ENCODE measurements around the gene CYP4F12. TPM values are rescaled to one million over a fixed set of nuclear protein-coding genes. Genes with fewer than 3 reads are reported as not detected.

The CYP4F12 gene
- total and polyA plus RNA-seq, 10 of the 15 experiments (the other 5 are each of a cell fraction or from before 2014, with no cell fraction given) = 0.12 to 0.20 TPM; not detected in 8

DNA sequence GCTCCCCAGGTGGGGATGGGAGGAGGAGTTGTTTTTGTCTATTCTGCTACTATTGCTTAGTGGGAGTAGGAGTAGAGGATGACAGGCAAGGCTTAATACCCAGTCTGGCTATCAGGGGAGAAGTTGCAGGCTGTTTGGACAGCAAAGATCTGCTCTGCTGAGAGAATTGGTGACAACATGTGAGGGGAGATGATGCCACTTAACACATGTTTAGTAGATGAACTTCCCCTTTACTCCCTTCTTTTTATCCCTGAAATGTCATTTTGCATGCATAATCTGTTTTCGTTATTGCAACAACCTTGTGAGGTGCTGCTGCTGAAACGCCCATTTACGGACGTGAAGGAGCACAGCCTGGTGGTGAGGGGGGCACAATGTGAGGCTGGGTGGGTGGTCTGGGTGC lies 3.0 kb upstream of the CYP4F12 start (continued):
- TF ChIP-seq, protein P1, sequence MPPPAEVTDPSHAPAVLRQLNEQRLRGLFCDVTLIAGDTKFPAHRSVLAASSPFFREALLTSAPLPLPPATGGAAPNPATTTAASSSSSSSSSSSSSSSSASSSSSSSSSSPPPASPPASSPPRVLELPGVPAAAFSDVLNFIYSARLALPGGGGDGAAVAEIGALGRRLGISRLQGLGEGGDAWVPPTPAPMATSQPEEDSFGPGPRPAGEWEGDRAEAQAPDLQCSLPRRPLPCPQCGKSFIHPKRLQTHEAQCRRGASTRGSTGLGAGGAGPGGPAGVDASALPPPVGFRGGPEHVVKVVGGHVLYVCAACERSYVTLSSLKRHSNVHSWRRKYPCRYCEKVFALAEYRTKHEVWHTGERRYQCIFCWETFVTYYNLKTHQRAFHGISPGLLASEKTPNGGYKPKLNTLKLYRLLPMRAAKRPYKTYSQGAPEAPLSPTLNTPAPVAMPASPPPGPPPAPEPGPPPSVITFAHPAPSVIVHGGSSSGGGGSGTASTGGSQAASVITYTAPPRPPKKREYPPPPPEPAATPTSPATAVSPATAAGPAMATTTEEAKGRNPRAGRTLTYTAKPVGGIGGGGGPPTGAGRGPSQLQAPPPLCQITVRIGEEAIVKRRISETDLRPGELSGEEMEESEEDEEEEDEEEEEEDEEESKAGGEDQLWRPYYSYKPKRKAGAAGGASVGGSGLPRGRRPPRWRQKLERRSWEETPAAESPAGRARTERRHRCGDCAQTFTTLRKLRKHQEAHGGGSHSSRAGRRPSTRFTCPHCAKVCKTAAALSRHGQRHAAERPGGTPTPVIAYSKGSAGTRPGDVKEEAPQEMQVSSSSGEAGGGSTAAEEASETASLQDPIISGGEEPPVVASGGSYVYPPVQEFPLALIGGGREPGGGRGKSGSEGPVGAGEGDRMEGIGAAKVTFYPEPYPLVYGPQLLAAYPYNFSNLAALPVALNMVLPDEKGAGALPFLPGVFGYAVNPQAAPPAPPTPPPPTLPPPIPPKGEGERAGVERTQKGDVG (CRISPR knock-in tag; IDR thresholded peaks at IDR 0.05) = no peak
- TF ChIP-seq GABPA (IDR thresholded peaks at IDR 0.05; ENCODE audit: low read depth) = no peak

DNA sequence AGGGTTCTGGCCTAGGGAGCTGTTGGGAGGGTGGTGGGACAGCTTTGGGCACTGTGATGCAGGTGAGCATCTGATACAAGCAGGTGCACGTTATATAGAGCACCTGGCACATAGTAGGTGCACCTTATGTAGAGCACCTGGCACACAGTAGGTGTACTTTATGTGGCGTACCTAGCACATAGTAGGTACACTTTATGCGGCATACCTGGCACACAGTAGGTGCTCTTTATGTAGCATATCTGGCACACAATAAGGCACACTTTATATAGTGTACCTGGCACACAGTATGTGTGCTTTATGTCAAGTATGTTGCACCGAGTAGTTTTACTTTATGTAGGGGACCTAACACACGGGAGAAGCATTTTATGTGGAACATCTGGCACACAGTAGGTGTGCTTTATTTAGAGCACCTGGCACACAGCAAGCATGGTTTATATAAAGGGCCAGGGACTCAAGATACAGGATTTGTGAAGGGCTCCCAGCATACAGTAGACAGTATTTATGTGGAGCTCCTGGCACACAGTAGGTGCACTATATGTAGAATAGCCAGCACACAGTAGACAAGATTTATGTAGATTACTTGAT lies 1.6 kb upstream of the CYP4F12 start:
- intact Hi-C loops (cut with micrococcal nuclease; ENCODE audit: unreplicated experiment) = no loop called here
- Histone ChIP-seq H2AFZ (ENCODE audit: control insufficient read depth, low read depth, low read length) (no peak overlapping the region), H4K20me1 (ENCODE audit: control insufficient read depth, insufficient read depth) (no peaks in the 10 kb centered on the region), H3K4me2 (ENCODE audit: control insufficient read depth, insufficient read depth) (no peak overlapping the region), H3K9ac (ENCODE audit: control insufficient read depth, insufficient read depth, low read length) (no peak overlapping the region), H3K79me2 (ENCODE audit: control insufficient read depth, insufficient read depth, low read length) (no peaks in the 10 kb centered on the region), H3K36me3 (ENCODE audit: control insufficient read depth in 2 of 2, insufficient read depth in 2 of 2, low read length in 1 of 2) (no peaks in the 10 kb centered on the region), H3K4me3 (no peak overlapping the region), H3K9me3 (replicated peaks; ENCODE audit: control insufficient read depth, insufficient read depth, low read length) (no peaks in the 10 kb centered on the region), H3K4me1 (ENCODE audit: control insufficient read depth, insufficient read depth, low read length) (no peaks in the 10 kb centered on the region), H3K27me3 (replicated peaks in 1 of 2; ENCODE audit: control insufficient read depth in 2 of 2, insufficient read depth in 2 of 2, low read length in 1 of 2) (no peaks in the 10 kb centered on the region), H3K27ac (ENCODE audit: control insufficient read depth, insufficient read depth) (no peak overlapping the region)
- ChIA-PET CTCF (no interaction called here), SMC1A (ENCODE audit: uncharacterized antibody, unreplicated experiment) (no interaction called here), RAD21 (ENCODE audit: unreplicated experiment) (no interaction called here), POLR2A (no interaction called here)
- ATAC-seq = no peak
- no TSS peak for BruUV-seq (replicated peaks)
- TF ChIP-seq, protein P2, sequence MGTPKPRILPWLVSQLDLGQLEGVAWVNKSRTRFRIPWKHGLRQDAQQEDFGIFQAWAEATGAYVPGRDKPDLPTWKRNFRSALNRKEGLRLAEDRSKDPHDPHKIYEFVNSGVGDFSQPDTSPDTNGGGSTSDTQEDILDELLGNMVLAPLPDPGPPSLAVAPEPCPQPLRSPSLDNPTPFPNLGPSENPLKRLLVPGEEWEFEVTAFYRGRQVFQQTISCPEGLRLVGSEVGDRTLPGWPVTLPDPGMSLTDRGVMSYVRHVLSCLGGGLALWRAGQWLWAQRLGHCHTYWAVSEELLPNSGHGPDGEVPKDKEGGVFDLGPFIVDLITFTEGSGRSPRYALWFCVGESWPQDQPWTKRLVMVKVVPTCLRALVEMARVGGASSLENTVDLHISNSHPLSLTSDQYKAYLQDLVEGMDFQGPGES (IDR thresholded peaks at IDR 0.05) = no peak
- peak; percentile 69; the same call in 1 of the 2 replicates for TF ChIP-seq DPF2 (IDR thresholded peaks at IDR 0.05)
- FAIRE-seq = no peak
- in situ Hi-C loops (cut with MboI) = loop anchor here (5.0 kb wide), 1 partner anchor 106 kb away; no protein-coding TSS in a partner anchor
- WGBS (ENCODE audit: insufficient coverage, insufficient replicate concordance, low lambda C conversion rate, missing lambda C conversion rate) = 27% methylated on average over 5 of the region's 5 CpGs
- no peak for DNase-seq (ENCODE audit: low read depth, low spot score)

All from GM12878 (cell line).